HG02798 (cell line): ENCODE data around the gene NOL7.

ENCODE experiments used
- ATAC-seq: cut with Tn5 transposase; IDR thresholded peaks from one replicate; pipeline ENCODE4 v1.9.1; 2021; ENCODE audit warnings: mild to moderate bottlenecking; ENCODE audit not compliant: unreplicated experiment, poor library complexity

Gene NOL7

DNA sequence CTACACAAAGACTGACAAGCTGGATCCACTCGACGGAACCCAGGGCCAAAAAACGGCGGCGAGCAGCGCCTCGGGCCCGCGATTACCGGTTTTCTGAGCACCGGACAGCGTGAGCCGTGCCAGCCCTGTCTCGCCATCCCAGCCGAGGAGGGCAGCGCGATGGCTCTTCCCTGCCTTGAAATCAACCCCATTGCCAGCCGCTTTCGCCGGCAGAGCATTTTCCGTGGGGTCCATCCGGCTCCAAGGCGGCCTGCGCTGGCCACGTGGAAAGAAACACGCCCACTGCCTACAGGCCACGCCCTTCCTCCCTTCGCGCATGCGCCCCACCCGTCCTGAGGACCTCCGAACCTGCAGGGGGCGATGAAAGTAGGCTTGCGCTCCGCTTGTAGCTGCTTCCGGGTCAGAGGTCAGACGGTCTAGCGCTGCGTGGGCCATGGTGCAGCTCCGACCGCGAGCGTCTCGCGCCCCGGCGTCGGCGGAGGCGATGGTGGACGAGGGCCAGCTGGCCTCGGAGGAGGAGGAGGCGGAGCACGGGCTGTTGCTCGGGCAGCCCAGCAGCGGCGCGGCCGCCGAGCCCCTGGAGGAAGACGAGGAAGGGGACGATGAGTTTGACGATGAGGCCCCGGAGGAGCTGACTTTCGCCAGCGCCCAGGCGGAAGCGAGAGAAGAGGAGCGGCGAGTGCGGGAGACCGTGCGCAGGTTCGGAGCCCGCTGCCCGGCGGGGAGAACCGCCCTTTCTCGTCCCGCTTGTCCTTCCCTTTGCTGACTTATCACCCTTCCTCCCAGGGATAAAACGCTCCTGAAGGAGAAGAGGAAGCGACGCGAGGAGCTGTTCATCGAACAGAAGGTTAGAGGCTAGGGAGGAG is at the start of gene NOL7:
TSS of gene NOL7 (plus strand) at position 410 of the 866 bp plus-strand sequence. CDS start at position 434, 24 bp downstream.
- ATAC-seq, result peak; percentile 92

- no peak for ATAC-seq
Observed at GRCh38 chr6:13565921-13566320, 49.2 kb upstream of the NOL7 start.

GRCh38 chr6:13566500-13566899 is 48.6 kb upstream of the NOL7 start:
- ATAC-seq, result no peak

- ATAC-seq, result no peak
Observed at GRCh38 chr6:13568970-13569369, 46.2 kb upstream of the NOL7 start.

GRCh38 chr6:13572240-13572639 is 42.9 kb upstream of the NOL7 start:
- ATAC-seq, result no peak

DNA sequence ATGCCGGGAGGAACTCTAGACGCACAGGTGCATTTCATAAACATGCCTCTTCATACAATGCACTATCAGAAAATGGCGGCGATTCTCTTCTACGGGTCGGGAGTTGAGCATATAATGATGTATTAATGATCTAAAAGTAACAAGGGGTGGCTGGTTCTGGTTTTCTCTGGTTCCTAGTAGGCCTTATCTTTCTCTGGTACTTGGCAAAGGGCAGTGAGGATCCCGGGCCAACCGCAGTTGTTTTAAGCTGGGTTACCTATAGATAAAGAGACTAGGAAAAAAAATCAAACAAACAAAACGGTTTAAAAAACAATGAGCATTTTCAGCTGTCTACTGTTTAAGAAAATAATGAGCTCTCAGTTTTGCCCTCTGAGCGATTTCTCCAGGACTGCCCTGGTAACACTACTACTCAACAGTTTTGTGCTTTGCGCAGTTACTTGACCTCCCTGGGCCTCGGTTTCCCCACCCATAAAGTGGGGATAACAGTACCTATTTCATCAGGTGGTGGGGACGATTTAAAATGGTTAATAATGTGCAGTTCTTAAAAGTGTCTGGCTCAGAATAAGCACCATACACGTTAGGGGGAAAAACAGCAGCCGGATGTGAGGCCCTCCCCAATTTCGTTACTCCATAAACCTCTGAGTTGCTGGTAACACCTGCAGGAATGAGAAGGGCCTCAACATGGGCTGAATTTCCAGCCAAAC is 42.0 kb upstream of the NOL7 start:
- ATAC-seq, result no peak

DNA sequence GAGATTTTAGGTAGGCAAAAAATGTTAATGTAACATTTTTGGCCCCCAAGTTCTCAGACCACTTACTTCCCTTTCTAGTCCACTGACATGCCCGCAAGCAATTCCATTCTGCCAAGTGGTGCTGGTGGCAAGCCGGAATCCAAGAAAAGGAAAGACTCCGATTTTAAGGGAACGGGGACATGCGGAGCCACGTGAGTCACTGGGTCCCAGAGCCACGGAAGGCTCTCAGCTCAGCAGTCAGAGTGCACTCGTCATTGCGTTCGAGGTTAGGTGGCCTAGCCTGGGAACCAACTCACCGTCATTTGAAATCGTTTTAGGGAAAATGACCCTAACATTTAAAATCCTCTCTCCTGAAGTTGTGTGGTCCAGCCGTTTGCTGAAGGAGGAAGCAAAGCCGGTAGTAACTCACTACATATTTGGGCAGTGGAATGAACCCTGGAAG is 41.4 kb upstream of the NOL7 start:
- ATAC-seq, result no peak

DNA sequence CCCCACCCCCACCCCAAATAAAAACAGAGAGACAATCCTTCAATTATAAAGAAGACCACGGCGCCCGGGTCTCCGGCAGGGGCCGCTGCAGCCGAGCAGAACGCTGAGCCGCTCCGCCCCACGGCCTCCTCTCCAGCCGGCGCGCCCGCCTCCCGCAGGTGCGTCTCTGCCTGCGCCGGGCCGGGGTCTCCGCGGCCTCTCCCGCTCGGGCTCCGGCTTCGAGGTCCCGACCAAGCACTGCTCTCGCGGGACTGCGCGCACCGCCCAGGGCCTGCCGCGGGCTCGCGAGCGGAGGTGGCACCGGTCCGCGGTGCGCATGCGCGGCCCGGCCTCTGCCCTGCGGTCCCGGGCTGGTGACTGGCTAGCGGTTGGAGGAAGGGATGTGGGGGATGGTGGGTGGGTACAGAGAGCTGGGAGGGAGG is 41.0 kb upstream of the NOL7 start:
- ATAC-seq, result peak; percentile 90

DNA sequence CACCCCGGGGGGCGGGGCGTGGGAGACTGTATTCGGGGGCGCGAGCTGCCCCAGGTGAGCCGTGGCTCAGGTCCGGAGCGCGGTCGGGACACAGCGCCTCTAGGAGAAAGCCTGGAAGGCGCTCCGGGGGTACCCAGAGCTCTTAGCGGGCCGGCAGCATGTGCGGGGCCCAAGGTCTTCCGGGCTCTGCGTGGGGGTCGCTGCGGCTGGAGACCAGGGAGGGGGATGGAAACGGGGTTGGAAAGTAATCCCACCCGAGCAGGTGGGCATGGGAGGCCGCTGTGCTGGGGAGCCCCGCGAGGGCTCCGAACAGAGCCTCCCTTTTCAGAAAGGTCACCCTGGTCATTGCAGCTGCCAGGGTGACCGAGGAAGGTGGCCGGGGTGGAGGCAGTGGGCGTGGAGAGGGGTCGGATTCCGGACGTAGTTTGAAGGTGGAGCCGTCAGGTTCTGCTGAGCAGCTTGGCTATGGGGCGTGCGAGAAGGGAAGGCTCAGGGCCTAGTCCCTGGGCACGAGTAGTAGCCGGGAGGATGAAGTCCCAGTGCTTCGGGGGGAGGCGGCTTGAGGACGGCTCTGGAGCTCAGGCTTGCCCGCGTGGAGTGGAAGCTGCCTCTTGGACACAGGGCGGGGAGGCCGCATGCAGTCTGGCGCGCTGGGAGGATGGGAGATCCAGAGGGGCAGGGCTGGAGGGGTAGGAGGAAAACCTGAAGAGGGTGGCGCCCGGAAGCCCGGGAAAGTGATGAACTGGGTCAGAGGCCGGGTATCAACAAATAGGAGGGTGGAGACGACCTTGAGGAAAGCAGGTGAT is 40.4 kb upstream of the NOL7 start, which contains the start of gene SIRT5:
TSS of gene SIRT5 (plus strand) at position 31 of the 806 bp plus-strand sequence. CDS start 9,510 bp downstream, outside the sequence.
- ATAC-seq, result peak; percentile 69

DNA sequence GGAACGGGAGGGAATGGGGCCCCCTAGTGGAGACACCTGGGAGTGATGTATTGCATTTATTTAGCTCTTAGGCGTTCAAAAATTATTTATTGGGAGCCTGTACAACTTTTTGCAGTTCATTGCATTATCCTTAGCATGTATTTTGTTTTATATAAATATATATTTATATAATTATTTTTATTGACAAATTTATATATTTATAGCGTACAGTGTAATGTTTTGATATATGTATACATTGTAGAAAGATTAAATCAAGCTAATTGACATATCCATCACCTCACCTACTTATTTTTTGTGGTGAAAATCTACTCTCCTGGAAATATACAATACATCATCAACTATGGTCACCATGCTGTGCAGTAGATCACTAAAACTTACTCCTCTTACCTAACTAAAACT is 39.8 kb upstream of the NOL7 start:
- ATAC-seq, result no peak

- ATAC-seq, result no peak
Observed at GRCh38 chr6:13576017-13576416, 39.1 kb upstream of the NOL7 start.

DNA sequence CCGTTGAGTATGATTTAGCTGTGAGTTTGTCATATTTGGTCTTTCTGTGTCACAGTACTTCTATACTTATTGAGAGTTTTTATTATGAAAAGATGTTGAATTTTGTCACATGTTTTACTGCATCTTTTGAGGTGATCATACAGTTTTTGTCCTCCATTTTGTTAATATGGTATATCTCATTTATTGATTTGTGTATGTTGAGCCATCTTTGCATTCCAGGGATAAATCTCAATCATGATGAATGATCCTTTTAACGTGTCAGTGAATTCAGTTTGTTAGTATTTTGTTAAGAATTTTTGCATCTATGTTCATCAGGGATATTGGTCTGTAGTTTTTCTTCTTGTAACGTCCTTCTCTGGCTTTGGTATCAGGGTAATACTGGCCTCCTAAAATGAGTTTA is 37.2 kb upstream of the NOL7 start:
- no peak for ATAC-seq

GRCh38 chr6:13579911-13580310 is 35.2 kb upstream of the NOL7 start:
- ATAC-seq, result no peak

- ATAC-seq, result no peak
Observed at GRCh38 chr6:13581700-13582229, 33.4 kb upstream of the NOL7 start.

GRCh38 chr6:13586603-13587542 is 28.3 kb upstream of the NOL7 start:
- no peak for ATAC-seq

GRCh38 chr6:13589801-13590200 is 25.3 kb upstream of the NOL7 start:
- no peak for ATAC-seq

- no peak for ATAC-seq
Observed at GRCh38 chr6:13590574-13591153, 24.5 kb upstream of the NOL7 start.

- no peak for ATAC-seq
Observed at GRCh38 chr6:13591205-13591921, 23.8 kb upstream of the NOL7 start.
